Calu3 (cell line): ENCODE data around the gene SHISAL2A. TPM values are rescaled to one million over a fixed set of nuclear protein-coding genes. Genes with fewer than 3 reads are reported as not detected.

Experiments
- BruUV-seq: library from RNA; stranded (reverse); fragments of 400-500 nt; replicated peaks from 2 replicates; lab custom pipeline; 2021; lab: Mats Ljungman, UMichigan
- CTCF ChIA-PET: fragments of 300-600 bp; sonication (Branson Sonifier 250); formaldehyde crosslinking; loops from one replicate; lab custom pipeline; 2022; ENCODE audit warnings: antibody characterized with exemption; lab: Charles Lee
- DNase-seq: peaks from one replicate; pipeline ENCODE4 v3.0.0; 2022
- H3K27ac Mint-ChIP-seq: one replicate; pipeline ENCODE4 v1.8.0; 2022; ENCODE audit warnings: mixed read lengths; ENCODE audit not compliant: unreplicated experiment
- H3K27me3 Mint-ChIP-seq: one replicate; pipeline ENCODE4 v1.8.0; 2022; ENCODE audit warnings: mixed read lengths; ENCODE audit not compliant: unreplicated experiment
- H3K36me3 Mint-ChIP-seq: one replicate; pipeline ENCODE4 v1.8.0; 2022; ENCODE audit warnings: mild to moderate bottlenecking, moderate library complexity, mixed read lengths; ENCODE audit not compliant: insufficient read depth, unreplicated experiment
- H3K4me1 Mint-ChIP-seq: one replicate; pipeline ENCODE4 v1.8.0; 2022; ENCODE audit warnings: mild to moderate bottlenecking, low read depth, mixed read lengths; ENCODE audit not compliant: unreplicated experiment
- H3K4me3 Mint-ChIP-seq: one replicate; pipeline ENCODE4 v1.8.0; 2022; ENCODE audit warnings: mild to moderate bottlenecking, low read depth, moderate library complexity, mixed read lengths; ENCODE audit not compliant: unreplicated experiment
- H3K9me3 Mint-ChIP-seq: one replicate; pipeline ENCODE4 v1.8.0; 2022; ENCODE audit warnings: low read depth, mixed read lengths; ENCODE audit not compliant: unreplicated experiment
- intact Hi-C: fragments of 100-400 bp; cut with micrococcal nuclease; formaldehyde crosslinking; loops from one replicate; pipeline ENCODE4 v1.10.0; 2022; ENCODE audit not compliant: unreplicated experiment
- total RNA-seq: library from RNA; stranded (reverse); gene quantifications from 2 replicates; pipeline ENCODE4 v1.2.3, GENCODE V29; 2022
- TF ChIP-seq, protein P1 (sequence below): fragments of 200-600 bp; IDR thresholded peaks from one replicate; pipeline ENCODE4 v1.8.0; 2022; ENCODE audit warnings: antibody characterized with exemption; ENCODE audit not compliant: unreplicated experiment

Gene SHISAL2A
- total RNA-seq, 1 experiment from 2014 or later, result not detected

DNA sequence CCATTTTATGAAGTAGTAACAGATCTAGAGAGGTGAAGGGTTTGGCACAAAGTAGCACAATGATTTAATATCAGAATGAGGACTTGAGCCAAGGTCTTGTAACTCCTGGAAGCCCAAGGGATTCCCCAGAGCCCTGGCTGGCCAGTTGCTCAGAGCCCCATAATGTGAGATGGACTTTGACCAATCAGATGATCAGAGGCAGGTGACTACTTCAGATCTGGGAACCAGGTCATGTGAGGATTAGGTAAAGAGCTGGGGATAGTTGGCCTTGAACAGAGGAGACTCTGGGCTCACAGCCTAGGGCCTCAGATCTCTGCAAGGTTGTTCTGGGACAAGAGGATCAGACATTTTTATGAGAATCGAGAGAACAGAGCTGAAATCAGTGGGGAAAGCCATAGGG is 18.9 kb downstream of the SHISAL2A start:
- H3K4me3 Mint-ChIP-seq, result no peak overlapping the region
- intact Hi-C loops, result no loop called here
- H3K27ac Mint-ChIP-seq, result no peak overlapping the region
- no peak for DNase-seq
- no peaks in the 10 kb centered on the region for H3K36me3 Mint-ChIP-seq
- H3K9me3 Mint-ChIP-seq, result no peaks in the 10 kb centered on the region
- no TSS peak for BruUV-seq
- TF ChIP-seq, protein P1, sequence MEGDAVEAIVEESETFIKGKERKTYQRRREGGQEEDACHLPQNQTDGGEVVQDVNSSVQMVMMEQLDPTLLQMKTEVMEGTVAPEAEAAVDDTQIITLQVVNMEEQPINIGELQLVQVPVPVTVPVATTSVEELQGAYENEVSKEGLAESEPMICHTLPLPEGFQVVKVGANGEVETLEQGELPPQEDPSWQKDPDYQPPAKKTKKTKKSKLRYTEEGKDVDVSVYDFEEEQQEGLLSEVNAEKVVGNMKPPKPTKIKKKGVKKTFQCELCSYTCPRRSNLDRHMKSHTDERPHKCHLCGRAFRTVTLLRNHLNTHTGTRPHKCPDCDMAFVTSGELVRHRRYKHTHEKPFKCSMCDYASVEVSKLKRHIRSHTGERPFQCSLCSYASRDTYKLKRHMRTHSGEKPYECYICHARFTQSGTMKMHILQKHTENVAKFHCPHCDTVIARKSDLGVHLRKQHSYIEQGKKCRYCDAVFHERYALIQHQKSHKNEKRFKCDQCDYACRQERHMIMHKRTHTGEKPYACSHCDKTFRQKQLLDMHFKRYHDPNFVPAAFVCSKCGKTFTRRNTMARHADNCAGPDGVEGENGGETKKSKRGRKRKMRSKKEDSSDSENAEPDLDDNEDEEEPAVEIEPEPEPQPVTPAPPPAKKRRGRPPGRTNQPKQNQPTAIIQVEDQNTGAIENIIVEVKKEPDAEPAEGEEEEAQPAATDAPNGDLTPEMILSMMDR, result no peak
- peaks cover 8% of the 10 kb centered on the region for H3K4me1 Mint-ChIP-seq
- H3K27me3 Mint-ChIP-seq, result no peaks in the 10 kb centered on the region
- CTCF ChIA-PET, result interaction anchor here (0.6 kb wide), 1 partner anchor 17 kb away, joined by 3 read pairs; no protein-coding TSS in a partner anchor

DNA sequence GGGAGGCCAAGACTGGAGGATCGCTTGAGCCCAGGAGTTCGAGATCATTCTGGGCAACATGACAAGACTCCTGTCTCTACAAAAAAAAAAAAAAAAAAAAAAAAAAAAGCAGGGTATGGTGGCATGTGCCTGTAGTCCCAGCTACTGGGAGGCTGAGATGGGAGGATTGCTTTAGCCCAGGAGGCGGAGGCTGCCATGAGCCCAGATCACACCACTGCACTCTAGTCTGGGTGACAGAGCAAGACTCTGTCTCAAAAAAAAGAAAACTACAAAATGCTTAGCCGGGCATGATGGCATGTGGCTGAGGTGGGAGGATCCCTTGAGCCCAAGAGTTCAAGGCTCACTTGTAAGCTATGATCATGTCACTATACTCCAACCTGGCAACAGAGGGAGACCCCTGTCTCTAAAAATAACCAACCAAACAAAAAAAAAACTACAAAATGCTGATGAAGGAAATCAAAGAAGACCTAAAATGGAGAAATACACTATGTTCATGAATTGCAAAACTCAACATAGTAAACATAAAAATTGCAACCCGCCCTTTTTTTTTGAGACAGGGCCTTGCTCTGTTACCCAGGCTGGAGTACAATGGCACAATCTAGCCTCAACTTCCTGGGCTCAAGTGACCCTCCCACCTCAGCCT is 20.4 kb downstream of the SHISAL2A start:
- CTCF ChIA-PET, result interaction anchor here (0.7 kb wide), 1 partner anchor 11 kb away, joined by 3 read pairs; no protein-coding TSS in a partner anchor
- Mint-ChIP-seq H3K27ac (no peak overlapping the region), H3K36me3 (no peaks in the 10 kb centered on the region), H3K4me1 (peaks cover 8% of the 10 kb centered on the region), H3K9me3 (no peaks in the 10 kb centered on the region), H3K27me3 (no peaks in the 10 kb centered on the region), H3K4me3 (no peak overlapping the region)
- intact Hi-C loops, result no loop called here
- BruUV-seq, result no TSS peak
- TF ChIP-seq, protein P1, result no peak
- no peak for DNase-seq

DNA sequence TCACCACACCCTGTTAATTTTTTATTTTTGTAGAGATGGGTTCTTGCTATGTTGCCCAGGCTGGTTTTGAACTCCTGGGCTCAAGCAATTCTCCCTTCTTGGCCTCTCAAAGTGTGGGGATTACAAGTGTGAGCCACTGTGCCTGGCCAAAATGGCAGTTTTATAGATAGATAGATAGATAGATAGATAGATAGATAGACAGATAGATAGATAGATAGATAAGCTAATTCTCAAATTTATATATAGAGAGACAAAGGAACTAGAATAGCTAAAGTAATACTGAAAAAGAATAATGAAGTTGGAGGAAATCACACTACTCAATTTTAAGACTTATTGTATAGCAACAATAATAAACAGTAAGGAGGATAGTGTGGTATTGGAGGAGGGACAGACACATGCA is 21.1 kb downstream of the SHISAL2A start:
- no peak for DNase-seq
- BruUV-seq, result no TSS peak
- intact Hi-C loops, result no loop called here

DNA sequence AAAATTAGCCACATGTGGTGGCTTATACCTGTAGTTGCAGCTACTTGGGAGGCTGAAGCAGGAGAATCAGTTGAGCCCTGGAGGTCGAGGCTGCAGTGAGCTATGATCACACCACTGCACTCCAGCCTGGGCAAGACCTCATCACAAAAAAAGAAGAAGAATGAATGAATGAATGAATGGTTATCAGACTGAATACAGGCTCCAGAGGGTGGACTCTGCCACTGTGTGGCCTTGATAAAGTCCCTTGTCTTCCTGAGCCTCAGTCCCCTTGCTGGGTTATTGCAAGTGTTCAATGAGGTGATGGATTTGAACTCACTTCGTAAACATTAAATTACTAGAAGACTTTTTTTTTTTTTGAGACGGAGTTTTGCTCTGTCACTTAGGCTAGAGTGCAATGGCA is 24.7 kb downstream of the SHISAL2A start:
- Mint-ChIP-seq H3K36me3 (no peaks in the 10 kb centered on the region), H3K27ac (no peak overlapping the region), H3K27me3 (no peaks in the 10 kb centered on the region), H3K9me3 (no peaks in the 10 kb centered on the region), H3K4me1 (peaks cover 1% of the 10 kb centered on the region), H3K4me3 (no peak overlapping the region)
- TF ChIP-seq, protein P1, result no peak
- no TSS peak for BruUV-seq
- no peak for DNase-seq
- CTCF ChIA-PET, result no interaction called here
- intact Hi-C loops, result no loop called here

More for the DNA sequence above, 21.1 kb downstream of the SHISAL2A start:
- TF ChIP-seq, protein P1, result no peak
- no peak overlapping the region for H3K27ac Mint-ChIP-seq
- no peaks in the 10 kb centered on the region for H3K9me3 Mint-ChIP-seq
- no peak overlapping the region for H3K4me3 Mint-ChIP-seq
- H3K36me3 Mint-ChIP-seq, result no peaks in the 10 kb centered on the region
- no peaks in the 10 kb centered on the region for H3K27me3 Mint-ChIP-seq
- CTCF ChIA-PET, result no interaction called here
- peaks cover 8% of the 10 kb centered on the region for H3K4me1 Mint-ChIP-seq
